Cardiac muscle cell (in vitro differentiated cells and primary cell): ENCODE data around the gene RFT1. TPM values are rescaled to one million over a fixed set of nuclear protein-coding genes. Genes with fewer than 3 reads are reported as not detected.
A peak's percentile ranks its signal among the peaks of the same experiment; 100 is the strongest.

Experiments used
- DNase-seq, 2 donors: peaks; one replicate each; pipeline versions ENCODE4 v3.0.0 to v3.0.0-alpha.2; 2010 to 2017; ENCODE audit warnings: low read depth in 1 of 2, low spot score in 1 of 2
- H3K27ac ChIP-seq: fragments of 200-600 bp; sonication (generic); 2 replicates; pipeline ENCODE4 v1.5.1; 2016
- H3K27me3 ChIP-seq: fragments of 200-600 bp; sonication (generic); 2 replicates; pipeline ENCODE4 v1.6.0; 2016; ENCODE audit warnings: control low read depth
- H3K36me3 ChIP-seq: fragments of 200-600 bp; sonication (generic); 2 replicates; pipeline ENCODE4 v1.5.1; 2016; ENCODE audit warnings: control low read depth
- H3K4me1 ChIP-seq: fragments of 200-600 bp; sonication (generic); 2 replicates; pipeline ENCODE4 v1.8.1; 2017; ENCODE audit warnings: low read depth, mild to moderate bottlenecking, mixed run types
- H3K4me3 ChIP-seq: fragments of 200-600 bp; sonication (generic); 2 replicates; pipeline ENCODE4 v1.5.1; 2016; ENCODE audit warnings: mild to moderate bottlenecking
- H3K9me3 ChIP-seq: fragments of 200-600 bp; sonication (generic); 2 replicates; pipeline ENCODE4 v1.5.1; 2017; ENCODE audit warnings: low read depth, mild to moderate bottlenecking, control low read depth
- CTCF ChIP-seq: IDR thresholded peaks from 2 replicates; pipeline ENCODE4 v1.5.1; 2012; ENCODE audit warnings: low read depth, mild to moderate bottlenecking, low read length
- polyA plus RNA-seq: library from polyadenylated mRNA; unstranded; fragments of >200 nt; fragmentation: Nextera tagmentation; extraction: Ambion mirVana; gene quantifications from 2 replicates; pipeline ENCODE4 v1.2.1, GENCODE V29; 2016
- total RNA-seq: library from RNA; depleted of rRNA; stranded (reverse); fragments of >200 nt; gene quantifications from 2 replicates; pipeline ENCODE4 v1.2.3, GENCODE V29; 2016

Gene RFT1
- total and polyA plus RNA-seq, 2 experiments from 2014 or later = 8.1 to 16.1 TPM

GRCh38 chr3:53166206-53166605, 36.0 kb upstream of the RFT1 start:
- Histone ChIP-seq H3K27ac (no peak overlapping the region), H3K9me3 (no peaks in the 10 kb centered on the region), H3K4me3 (no peak overlapping the region), H3K27me3 (peaks cover 77% of the 10 kb centered on the region), H3K36me3 (no peaks in the 10 kb centered on the region), H3K4me1 (no peaks in the 10 kb centered on the region)
- TF ChIP-seq CTCF = no peak
- no peak for DNase-seq

GRCh38 chr3:53164911-53165310, 34.7 kb upstream of the RFT1 start:
- TF ChIP-seq CTCF = no peak
- Histone ChIP-seq H3K4me1 (no peaks in the 10 kb centered on the region), H3K4me3 (no peak overlapping the region), H3K9me3 (no peaks in the 10 kb centered on the region), H3K27me3 (peaks cover 77% of the 10 kb centered on the region), H3K36me3 (no peaks in the 10 kb centered on the region), H3K27ac (no peak overlapping the region)
- no peak for DNase-seq

- Histone ChIP-seq H3K4me1 (no peaks in the 10 kb centered on the region), H3K36me3 (no peaks in the 10 kb centered on the region), H3K4me3 (no peak overlapping the region), H3K27ac (no peak overlapping the region), H3K27me3 (peaks cover 77% of the 10 kb centered on the region), H3K9me3 (no peaks in the 10 kb centered on the region)
- DNase-seq = peak; percentile 30 to 71
- TF ChIP-seq CTCF = no peak
Measured at GRCh38 chr3:53163444-53164387, 33.5 kb upstream of the RFT1 start.

GRCh38 chr3:53162672-53163443, 32.6 kb upstream of the RFT1 start:
- Histone ChIP-seq H3K27me3 (peaks cover 78% of the 10 kb centered on the region), H3K4me1 (no peaks in the 10 kb centered on the region), H3K4me3 (no peak overlapping the region), H3K27ac (no peak overlapping the region), H3K9me3 (no peaks in the 10 kb centered on the region), H3K36me3 (no peaks in the 10 kb centered on the region)
- no peak for TF ChIP-seq CTCF
- peak in 1 of 2 donors; percentile 18 for DNase-seq

GRCh38 chr3:53161820-53162671, 31.8 kb upstream of the RFT1 start:
- no peaks in the 10 kb centered on the region for H3K36me3 ChIP-seq
- no peaks in the 10 kb centered on the region for H3K4me1 ChIP-seq
- no peak overlapping the region for H3K27ac ChIP-seq
- peak overlapping the region; percentile 46 for H3K4me3 ChIP-seq
- peak; percentile 18 to 53 for DNase-seq
- peaks cover 80% of the 10 kb centered on the region for H3K27me3 ChIP-seq
- no peaks in the 10 kb centered on the region for H3K9me3 ChIP-seq
- no peak for TF ChIP-seq CTCF
